Tibial nerve (tissue), 4 donors: ENCODE results near the gene ADGRG4. TPM values are rescaled to one million over a fixed set of nuclear protein-coding genes. Genes with fewer than 3 reads are reported as not detected.
A peak's percentile ranks its signal among the peaks of the same experiment; 100 is the strongest.

ENCODE experiments used
- DNase-seq, 2 donors: peaks; one replicate each; pipeline ENCODE4 v3.0.0-alpha.2; 2019; ENCODE audit warnings: low spot score in 2 of 2
- H3K27ac ChIP-seq, 4 donors: fragments of 200-600 bp; sonication (generic) in 3 of 4; one replicate each; pipeline ENCODE4 v1.5.1; 2017 to 2019; ENCODE audit warnings: mild to moderate bottlenecking in 1 of 4
- H3K27me3 ChIP-seq, 2 donors: fragments of 200-600 bp; sonication (generic) in 1 of 2; one replicate each; pipeline versions ENCODE4 v1.5.1 to v1.6.0; 2017 to 2019
- H3K36me3 ChIP-seq, 3 donors: fragments of 200-600 bp; sonication (generic); one replicate each; pipeline ENCODE4 v1.5.1; 2018 to 2019
- H3K4me1 ChIP-seq, 4 donors: fragments of 200-600 bp; sonication (generic) in 3 of 4; one replicate each; pipeline ENCODE4 v1.5.1; 2017 to 2019
- H3K4me3 ChIP-seq, 4 donors: fragments of 200-600 bp; sonication (generic) in 3 of 4; one replicate each; pipeline ENCODE4 v1.5.1; 2017 to 2019; ENCODE audit warnings: mild to moderate bottlenecking in 1 of 4, moderate library complexity in 1 of 4
- H3K9me3 ChIP-seq, 4 donors: fragments of 200-600 bp; sonication (generic) in 3 of 4; one replicate each; pipeline ENCODE4 v1.5.1; 2017 to 2019
- CTCF ChIP-seq, 5 experiments: fragments of 200-600 bp in 3 of 5; fragments of 450-650 bp in 2 of 5; sonication (generic) in 3 of 5; IDR thresholded peaks; one replicate each; pipeline ENCODE4 v1.5.1; 2016 to 2019; ENCODE audit warnings: antibody characterized with exemption in 5 of 5, mild to moderate bottlenecking in 3 of 5, moderate library complexity in 2 of 5
- EP300 ChIP-seq, 2 donors: sonication (generic); formaldehyde crosslinking; IDR thresholded peaks; one replicate each; pipeline ENCODE4 v1.6.1; 2017; ENCODE audit warnings: antibody characterized with exemption in 2 of 2, mild to moderate bottlenecking in 1 of 2
- POLR2A ChIP-seq, 2 donors: fragments of 450-650 bp; IDR thresholded peaks; one replicate each; pipeline ENCODE4 v1.6.1; 2017; ENCODE audit warnings: antibody characterized with exemption in 2 of 2, mild to moderate bottlenecking in 2 of 2, moderate library complexity in 2 of 2
- WGBS, 2 donors: methylation state at CpG; one replicate each; pipeline ENCODE4 v1.1.5; 2018; 5-methylcytosine and 5-hydroxymethylcytosine counted together
- total RNA-seq, 4 donors: library from RNA; depleted of rRNA; stranded (reverse); fragments of >200 nt; gene quantifications; one replicate each; pipeline ENCODE4 v1.1.0, GENCODE V29; 2016

ADGRG4 gene
- total RNA-seq, 4 donors from 2014 or later: 0.20 TPM; not detected in 3

DNA sequence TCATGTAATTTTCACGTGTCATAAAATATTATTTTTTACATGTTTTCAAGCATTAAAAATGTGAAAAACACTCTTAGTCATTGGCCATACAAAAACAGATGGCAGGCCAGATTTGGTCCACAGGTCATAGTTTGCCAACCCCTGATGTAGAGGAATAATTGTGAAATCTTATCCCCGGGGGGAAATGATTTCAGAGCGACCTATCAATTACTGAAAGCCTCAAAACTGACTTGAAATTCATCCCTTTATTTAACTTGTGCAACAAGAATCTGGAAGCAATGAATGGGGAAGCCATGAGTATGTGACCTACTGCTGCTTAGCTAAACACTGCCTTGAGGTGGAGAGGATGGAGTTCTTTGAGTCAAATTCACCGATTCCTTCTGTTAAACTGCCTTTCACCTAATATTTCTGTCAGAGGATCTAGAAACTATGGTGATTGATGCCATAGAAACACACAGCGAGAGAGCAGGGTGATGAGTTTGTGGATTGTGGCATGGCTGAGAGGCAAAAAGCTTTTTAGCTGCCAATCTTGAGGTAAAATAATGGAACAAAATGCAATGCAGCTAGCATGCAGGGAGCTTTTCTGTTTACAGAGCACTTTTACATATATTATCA is 156.6 kb downstream of the ADGRG4 start:
- Histone ChIP-seq H3K27ac (peak overlapping the region in 1 of 4 donors; percentile 37), H3K9me3 (no peaks in the 10 kb centered on the region), H3K4me3 (no peak overlapping the region), H3K4me1 (no peaks in the 10 kb centered on the region), H3K27me3 (no peaks in the 10 kb centered on the region), H3K36me3 (no peaks in the 10 kb centered on the region)
- peak in 1 of 2 donors; percentile 26 for DNase-seq
- no peak for TF ChIP-seq POLR2A (IDR thresholded peaks at IDR 0.05)
- peak in 1 of 2 donors; percentile 58 for TF ChIP-seq EP300 (IDR thresholded peaks at IDR 0.05)
- no peak for TF ChIP-seq CTCF (IDR thresholded peaks at IDR 0.05)
- WGBS, 2 donors: 34 to 44% methylated on average over 5 of the region's 5 CpGs

GRCh38 chrX:136464589-136464988 is 163.8 kb downstream of the ADGRG4 start:
- no peaks in the 10 kb centered on the region for H3K9me3 ChIP-seq
- TF ChIP-seq POLR2A (IDR thresholded peaks at IDR 0.05): no peak
- TF ChIP-seq CTCF (IDR thresholded peaks at IDR 0.05): no peak
- no peak for TF ChIP-seq EP300 (IDR thresholded peaks at IDR 0.05)
- no peaks in the 10 kb centered on the region for H3K27me3 ChIP-seq
- no peak overlapping the region for H3K4me3 ChIP-seq
- H3K36me3 ChIP-seq: no peaks in the 10 kb centered on the region
- H3K27ac ChIP-seq: no peak overlapping the region
- WGBS, 2 donors: 71 to 79% methylated on average over 3 of the region's 3 CpGs
- no peaks in the 10 kb centered on the region for H3K4me1 ChIP-seq
- no peak for DNase-seq

Other genes starting within 250 kb of the ADGRG4 start
- 100 to 1,000 TPM; 246 to 749 (median 333) TPM for gene FHL1, start 153.4 kb upstream of the ADGRG4 start, total RNA-seq
- gene MAP7D3, start 49.6 kb upstream of the ADGRG4 start, total RNA-seq: 10 to 100 TPM; 19.7 to 32.7 (median 22.8) TPM
- not detected for gene BRS3, start 187.0 kb downstream of the ADGRG4 start, total RNA-seq
- 10 to 100 TPM; 37.5 to 53.1 (median 44.1) TPM for gene HTATSF1, start 196.6 kb downstream of the ADGRG4 start, total RNA-seq
- not detected for gene VGLL1, start 231.3 kb downstream of the ADGRG4 start, total RNA-seq